WTC11 (cell line): ENCODE results near the gene RGS5.

Source experiments
- CTCF ChIP-seq: fragments of 200-600 bp; IDR thresholded peaks from 2 replicates; pipeline ENCODE4 v1.8.0; 2022; ENCODE audit warnings: antibody characterized with exemption
- RELA ChIP-seq: sonication (generic); formaldehyde crosslinking; IDR thresholded peaks from 2 replicates; pipeline ENCODE4 v1.8.1; 2022; ENCODE audit warnings: missing genetic modification reagents, mild to moderate bottlenecking, borderline replicate concordance

GRCh38 chr1:163168053-163168452 is 34.7 kb downstream of the RGS5 start:
- TF ChIP-seq CTCF (no peak), RELA (CRISPR knock-in tag) (no peak)
